WI38 (cell line): ENCODE data around the gene MESP2.

Source experiments
- H3K4me3 ChIP-seq: 2 replicates; pipeline ENCODE4 v1.5.1; 2011; ENCODE audit warnings: low read depth, mild to moderate bottlenecking, control low read depth, low read length
- TF ChIP-seq, protein P1 (sequence below): IDR thresholded peaks from 2 replicates; pipeline ENCODE4 v1.5.1; 2012; ENCODE audit warnings: low read depth, mild to moderate bottlenecking, control low read depth, low read length

MESP2 gene

GRCh38 chr15:89774492-89774891 lies 1.6 kb upstream of the MESP2 start:
- no peak overlapping the region for H3K4me3 ChIP-seq
- TF ChIP-seq, protein P1, sequence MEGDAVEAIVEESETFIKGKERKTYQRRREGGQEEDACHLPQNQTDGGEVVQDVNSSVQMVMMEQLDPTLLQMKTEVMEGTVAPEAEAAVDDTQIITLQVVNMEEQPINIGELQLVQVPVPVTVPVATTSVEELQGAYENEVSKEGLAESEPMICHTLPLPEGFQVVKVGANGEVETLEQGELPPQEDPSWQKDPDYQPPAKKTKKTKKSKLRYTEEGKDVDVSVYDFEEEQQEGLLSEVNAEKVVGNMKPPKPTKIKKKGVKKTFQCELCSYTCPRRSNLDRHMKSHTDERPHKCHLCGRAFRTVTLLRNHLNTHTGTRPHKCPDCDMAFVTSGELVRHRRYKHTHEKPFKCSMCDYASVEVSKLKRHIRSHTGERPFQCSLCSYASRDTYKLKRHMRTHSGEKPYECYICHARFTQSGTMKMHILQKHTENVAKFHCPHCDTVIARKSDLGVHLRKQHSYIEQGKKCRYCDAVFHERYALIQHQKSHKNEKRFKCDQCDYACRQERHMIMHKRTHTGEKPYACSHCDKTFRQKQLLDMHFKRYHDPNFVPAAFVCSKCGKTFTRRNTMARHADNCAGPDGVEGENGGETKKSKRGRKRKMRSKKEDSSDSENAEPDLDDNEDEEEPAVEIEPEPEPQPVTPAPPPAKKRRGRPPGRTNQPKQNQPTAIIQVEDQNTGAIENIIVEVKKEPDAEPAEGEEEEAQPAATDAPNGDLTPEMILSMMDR = no peak

- TF ChIP-seq, protein P1 = no peak
- H3K4me3 ChIP-seq = no peak overlapping the region
These were observed 317 bp upstream of the MESP2 start for GRCh38 chr15:89775815-89776214.

- TF ChIP-seq, protein P1 = no peak
- no peak overlapping the region for H3K4me3 ChIP-seq
These were observed 1.1 kb downstream of the MESP2 start for GRCh38 chr15:89777073-89777751.

GRCh38 chr15:89777782-89778380 lies 1.7 kb downstream of the MESP2 start:
- no peak overlapping the region for H3K4me3 ChIP-seq
- TF ChIP-seq, protein P1 = no peak

DNA sequence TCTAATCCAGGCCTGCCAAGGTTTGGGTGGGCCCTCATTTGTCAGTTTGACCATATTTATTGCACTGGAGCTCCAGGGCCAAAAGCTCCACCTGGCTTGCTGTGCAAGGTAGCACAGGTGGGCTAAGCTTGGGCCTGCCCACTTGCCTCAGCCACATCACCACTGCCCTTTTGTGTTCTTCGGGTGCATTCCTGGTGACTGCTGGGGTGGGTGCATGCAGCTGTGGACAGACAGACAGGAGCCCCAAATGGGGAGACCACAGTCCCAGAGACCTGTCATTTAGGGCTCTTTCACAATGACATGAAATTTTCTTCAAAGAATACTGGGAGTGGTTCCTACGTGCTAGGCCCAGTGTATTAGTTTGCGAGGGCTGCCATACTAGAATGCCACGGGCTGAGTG lies 2.7 kb downstream of the MESP2 start:
- TF ChIP-seq, protein P1 = no peak
- no peak overlapping the region for H3K4me3 ChIP-seq

- TF ChIP-seq, protein P1 = no peak
- no peak overlapping the region for H3K4me3 ChIP-seq
These were observed 4.5 kb downstream of the MESP2 start for GRCh38 chr15:89780601-89781000.

GRCh38 chr15:89781055-89781454 lies 4.9 kb downstream of the MESP2 start:
- TF ChIP-seq, protein P1 = no peak
- H3K4me3 ChIP-seq = no peak overlapping the region
